Trophoblast cell (in vitro differentiated cells and primary cell): ENCODE results near the gene NDUFAF2. TPM values are rescaled to one million over a fixed set of nuclear protein-coding genes. Genes with fewer than 3 reads are reported as not detected.
A peak's percentile ranks its signal among the peaks of the same experiment; 100 is the strongest.

ENCODE experiments used
- DNase-seq, 2 donors: peaks; one replicate each; pipeline ENCODE4 v3.0.0-alpha.2; 2016
- H2AFZ ChIP-seq: 2 replicates; pipeline ENCODE4 v1.6.1; 2013; ENCODE audit warnings: low read length, moderate library complexity, mild to moderate bottlenecking; ENCODE audit not compliant: insufficient read depth, poor library complexity
- H2AK5ac ChIP-seq: 2 replicates; pipeline ENCODE4 v1.6.1; 2013; ENCODE audit warnings: mild to moderate bottlenecking, low read length
- H2BK120ac ChIP-seq: 2 replicates; pipeline ENCODE4 v1.6.1; 2013; ENCODE audit warnings: low read length, mild to moderate bottlenecking, moderate library complexity; ENCODE audit not compliant: insufficient read depth, poor library complexity
- H2BK12ac ChIP-seq: 2 replicates; pipeline ENCODE4 v1.6.1; 2013; ENCODE audit warnings: mild to moderate bottlenecking, low read length, moderate library complexity
- H2BK5ac ChIP-seq: 2 replicates; pipeline ENCODE4 v1.6.1; 2013; ENCODE audit warnings: low read length, low read depth, moderate library complexity, mild to moderate bottlenecking; ENCODE audit not compliant: poor library complexity
- H3K14ac ChIP-seq: 2 replicates; pipeline ENCODE4 v1.6.1; 2013; ENCODE audit warnings: mild to moderate bottlenecking, low read length
- H3K18ac ChIP-seq: 2 replicates; pipeline ENCODE4 v1.6.1; 2013; ENCODE audit warnings: mild to moderate bottlenecking, low read length
- H3K23ac ChIP-seq: 2 replicates; pipeline ENCODE4 v1.6.1; 2013; ENCODE audit warnings: low read length
- H3K27ac ChIP-seq: 2 replicates; pipeline ENCODE4 v1.5.1; 2013; ENCODE audit warnings: low read depth, mild to moderate bottlenecking, inconsistent platforms, low read length, moderate library complexity
- H3K27me3 ChIP-seq: 2 replicates; pipeline ENCODE4 v1.6.1; 2013; ENCODE audit warnings: inconsistent platforms, mild to moderate bottlenecking, low read length, moderate library complexity; ENCODE audit not compliant: insufficient read depth
- H3K36me3 ChIP-seq, 2 experiments: 1 replicate in 1 of 2; 2 replicates in 1 of 2; pipeline ENCODE4 v1.6.1; 2013; ENCODE audit warnings: low read length in 2 of 2, mild to moderate bottlenecking in 2 of 2, moderate library complexity in 1 of 2; ENCODE audit not compliant: insufficient read depth in 2 of 2, control insufficient read depth in 1 of 2
- H3K4ac ChIP-seq: 2 replicates; pipeline ENCODE4 v1.6.1; 2013; ENCODE audit warnings: low read depth, mild to moderate bottlenecking, low read length, moderate library complexity
- H3K4me1 ChIP-seq, 2 experiments: 1 replicate in 1 of 2; 2 replicates in 1 of 2; pipeline ENCODE4 v1.6.1; 2013; ENCODE audit warnings: low read length in 2 of 2, mild to moderate bottlenecking in 2 of 2, moderate library complexity in 1 of 2; ENCODE audit not compliant: insufficient read depth in 2 of 2, control insufficient read depth in 1 of 2
- H3K4me2 ChIP-seq: 2 replicates; pipeline ENCODE4 v1.6.1; 2013; ENCODE audit warnings: inconsistent platforms, mild to moderate bottlenecking, low read length, moderate library complexity
- H3K4me3 ChIP-seq: 2 replicates; pipeline ENCODE4 v1.5.1; 2013; ENCODE audit warnings: mild to moderate bottlenecking, low read depth, low read length, inconsistent platforms
- H3K79me1 ChIP-seq: one replicate; pipeline ENCODE4 v1.6.1; 2013; ENCODE audit warnings: low read length
- H3K79me2 ChIP-seq: 2 replicates; pipeline ENCODE4 v1.6.1; 2013; ENCODE audit warnings: low read length, mild to moderate bottlenecking; ENCODE audit not compliant: control insufficient read depth, insufficient read depth, poor library complexity
- H3K9ac ChIP-seq: 2 replicates; pipeline ENCODE4 v1.6.1; 2013; ENCODE audit warnings: mild to moderate bottlenecking, low read length
- H3K9me3 ChIP-seq: 2 replicates; pipeline ENCODE4 v1.6.1; 2013; ENCODE audit warnings: low read depth, mild to moderate bottlenecking, control low read depth, inconsistent platforms, low read length; ENCODE audit not compliant: insufficient read depth
- H4K12ac ChIP-seq: 2 replicates; pipeline ENCODE4 v1.6.1; 2013; ENCODE audit warnings: low read depth, mild to moderate bottlenecking, low read length, moderate library complexity
- H4K8ac ChIP-seq: 2 replicates; pipeline ENCODE4 v1.6.1; 2013; ENCODE audit warnings: low read depth, mild to moderate bottlenecking, low read length, moderate library complexity
- H4K91ac ChIP-seq: one replicate; pipeline ENCODE4 v1.6.1; 2013; ENCODE audit warnings: low read depth, mild to moderate bottlenecking, low read length, moderate library complexity
- WGBS: extraction: QIAGEN DNeasy Blood & Tissue Kit; methylation state at CpG from one replicate; pipeline ENCODE4 v1.1.7; 2013; ENCODE audit warnings: missing lambda C conversion rate; ENCODE audit not compliant: insufficient read length, insufficient coverage; ENCODE audit errors: extremely low coverage; 5-methylcytosine and 5-hydroxymethylcytosine counted together
- polyA plus RNA-seq: library from polyadenylated mRNA; stranded (reverse); fragments of 200-250 nt; gene quantifications from 2 replicates; pipeline ENCODE4 v1.2.3, GENCODE V29; 2013

The NDUFAF2 gene
- polyA plus RNA-seq = 43.1 and 46.7 TPM in 2 replicates

- no peaks in the 10 kb centered on the region for H3K79me2 ChIP-seq
- peak; percentile 94 for DNase-seq
Measured at GRCh38 chr5:60944904-60945812, at the start of gene NDUFAF2, which contains the start of gene ERCC8. TSS of gene NDUFAF2 (plus strand) at chr5:60945205. CDS start at chr5:60945256, 51 bp downstream. TSS of gene ERCC8 (minus strand) at chr5:60945070. CDS start at chr5:60945008, 62 bp downstream.

GRCh38 chr5:60896991-60897390 is 48.0 kb upstream of the NDUFAF2 start:
- H2AK5ac ChIP-seq = no peak overlapping the region
- H3K9ac ChIP-seq = no peak overlapping the region
- no peak for DNase-seq
- WGBS = no CpG with 5 or more reads among the region's 4 CpGs
- no peak overlapping the region for H4K12ac ChIP-seq
- H2BK5ac ChIP-seq = no peak overlapping the region
- H2AFZ ChIP-seq = no peak overlapping the region
- H3K23ac ChIP-seq = no peak overlapping the region
- no peaks in the 10 kb centered on the region for H3K9me3 ChIP-seq
- H2BK12ac ChIP-seq = no peak overlapping the region
- no peak overlapping the region for H3K4me2 ChIP-seq
- peaks cover 11 to 13% of the 10 kb centered on the region in 2 experiments for H3K36me3 ChIP-seq
- H4K91ac ChIP-seq = no peak overlapping the region
- H3K79me1 ChIP-seq = no peaks in the 10 kb centered on the region
- H3K79me2 ChIP-seq = no peaks in the 10 kb centered on the region
- H3K4ac ChIP-seq = no peak overlapping the region
- H3K4me3 ChIP-seq = no peak overlapping the region
- H3K4me1 ChIP-seq = no peaks in the 10 kb centered on the region
- H3K27ac ChIP-seq = no peak overlapping the region
- H3K18ac ChIP-seq = no peak overlapping the region
- H3K14ac ChIP-seq = no peak overlapping the region
- no peak overlapping the region for H4K8ac ChIP-seq
- H2BK120ac ChIP-seq = no peak overlapping the region
- no peaks in the 10 kb centered on the region for H3K27me3 ChIP-seq

More at GRCh38 chr5:60944904-60945812, at the start of gene NDUFAF2, which contains the start of gene ERCC8:
- H3K27me3 ChIP-seq = no peaks in the 10 kb centered on the region
- H3K79me1 ChIP-seq = peaks cover 2% of the 10 kb centered on the region
- H4K8ac ChIP-seq = peak within 1 kb of the TSS; percentile 96
- no peak within 1 kb of the TSS for H3K27ac ChIP-seq
- no peaks in the 10 kb centered on the region for H3K36me3 ChIP-seq
- peak within 1 kb of the TSS; percentile 44 for H3K9ac ChIP-seq
- no peak within 1 kb of the TSS for H2BK12ac ChIP-seq
- H2AK5ac ChIP-seq = no peak within 1 kb of the TSS
- H4K91ac ChIP-seq = no peak within 1 kb of the TSS
- peak within 1 kb of the TSS; percentile 43 for H3K4ac ChIP-seq
- H3K23ac ChIP-seq = peak within 1 kb of the TSS; percentile 29
- no peak within 1 kb of the TSS for H2BK120ac ChIP-seq
- peak within 1 kb of the TSS; percentile 55 for H3K14ac ChIP-seq
- H2AFZ ChIP-seq = peak within 1 kb of the TSS; percentile 58
- H3K9me3 ChIP-seq = no peaks in the 10 kb centered on the region
- no peak within 1 kb of the TSS for H3K18ac ChIP-seq
- peak within 1 kb of the TSS; percentile 80 for H3K4me3 ChIP-seq
- H2BK5ac ChIP-seq = no peak within 1 kb of the TSS
- peaks cover 2 to 5% of the 10 kb centered on the region in 2 experiments for H3K4me1 ChIP-seq
- peak within 1 kb of the TSS; percentile 95 for H3K4me2 ChIP-seq
- no peak within 1 kb of the TSS for H4K12ac ChIP-seq
- no CpG with 5 or more reads among the region's 64 CpGs for WGBS

- H4K8ac ChIP-seq = no peak overlapping the region
- H3K18ac ChIP-seq = no peak overlapping the region
- no peaks in the 10 kb centered on the region for H3K79me1 ChIP-seq
- no peak overlapping the region for H4K91ac ChIP-seq
- no peak overlapping the region for H2BK120ac ChIP-seq
- no peak overlapping the region for H4K12ac ChIP-seq
- no peak overlapping the region for H3K23ac ChIP-seq
- no peak overlapping the region for H3K4ac ChIP-seq
- H2BK12ac ChIP-seq = no peak overlapping the region
- no peaks in the 10 kb centered on the region for H3K27me3 ChIP-seq
- H3K79me2 ChIP-seq = no peaks in the 10 kb centered on the region
- no CpG with 5 or more reads among the region's 4 CpGs for WGBS
- no peaks in the 10 kb centered on the region for H3K9me3 ChIP-seq
- no peaks in the 10 kb centered on the region for H3K4me1 ChIP-seq
- H3K4me3 ChIP-seq = no peak overlapping the region
- no peak overlapping the region for H2AFZ ChIP-seq
- H3K36me3 ChIP-seq = no peaks in the 10 kb centered on the region
- no peak overlapping the region for H3K9ac ChIP-seq
- no peak overlapping the region for H3K27ac ChIP-seq
- H2BK5ac ChIP-seq = no peak overlapping the region
- DNase-seq = no peak
- no peak overlapping the region for H2AK5ac ChIP-seq
- no peak overlapping the region for H3K14ac ChIP-seq
- no peak overlapping the region for H3K4me2 ChIP-seq
Measured at GRCh38 chr5:60903356-60903755, 41.6 kb upstream of the NDUFAF2 start.

- H3K79me1 ChIP-seq = no peaks in the 10 kb centered on the region
- H3K36me3 ChIP-seq = no peaks in the 10 kb centered on the region
- no peaks in the 10 kb centered on the region for H3K27me3 ChIP-seq
- H3K9me3 ChIP-seq = no peaks in the 10 kb centered on the region
- no peak overlapping the region for H3K23ac ChIP-seq
- no peak overlapping the region for H4K8ac ChIP-seq
- no peak overlapping the region for H2BK120ac ChIP-seq
- no peak overlapping the region for H4K12ac ChIP-seq
- no peaks in the 10 kb centered on the region for H3K79me2 ChIP-seq
- H3K4me3 ChIP-seq = no peak overlapping the region
- H2AK5ac ChIP-seq = no peak overlapping the region
- no peak overlapping the region for H3K27ac ChIP-seq
- no peak overlapping the region for H2AFZ ChIP-seq
- no peak overlapping the region for H2BK5ac ChIP-seq
- no peak overlapping the region for H2BK12ac ChIP-seq
- no peaks in the 10 kb centered on the region for H3K4me1 ChIP-seq
- no peak overlapping the region for H3K18ac ChIP-seq
- H4K91ac ChIP-seq = no peak overlapping the region
- no peak for DNase-seq
- H3K14ac ChIP-seq = no peak overlapping the region
- no peak overlapping the region for H3K9ac ChIP-seq
- no peak overlapping the region for H3K4me2 ChIP-seq
- no peak overlapping the region for H3K4ac ChIP-seq
Measured at GRCh38 chr5:60916646-60917045, 28.4 kb upstream of the NDUFAF2 start.
